Suprapubic skin (tissue), 4 donors: Measurements from ENCODE around the gene TRPM2.

Experiments used
- CTCF ChIP-seq, 2 donors: fragments of 200-600 bp in 1 of 2; fragments of 450-650 bp in 1 of 2; sonication (generic) in 1 of 2; IDR thresholded peaks; one replicate each; pipeline ENCODE4 v1.5.1; 2016 to 2019; ENCODE audit warnings: antibody characterized with exemption in 2 of 2, mild to moderate bottlenecking in 1 of 2, moderate library complexity in 1 of 2
- POLR2A ChIP-seq, 2 donors: fragments of 450-650 bp; IDR thresholded peaks; one replicate each; pipeline ENCODE4 v1.6.1; 2017; ENCODE audit warnings: antibody characterized with exemption in 2 of 2, mild to moderate bottlenecking in 2 of 2, moderate library complexity in 2 of 2
- POLR2AphosphoS5 ChIP-seq, 3 donors: sonication (generic); formaldehyde crosslinking; IDR thresholded peaks; one replicate each; pipeline ENCODE4 v1.6.1; 2017; ENCODE audit warnings: antibody characterized with exemption in 3 of 3

DNA sequence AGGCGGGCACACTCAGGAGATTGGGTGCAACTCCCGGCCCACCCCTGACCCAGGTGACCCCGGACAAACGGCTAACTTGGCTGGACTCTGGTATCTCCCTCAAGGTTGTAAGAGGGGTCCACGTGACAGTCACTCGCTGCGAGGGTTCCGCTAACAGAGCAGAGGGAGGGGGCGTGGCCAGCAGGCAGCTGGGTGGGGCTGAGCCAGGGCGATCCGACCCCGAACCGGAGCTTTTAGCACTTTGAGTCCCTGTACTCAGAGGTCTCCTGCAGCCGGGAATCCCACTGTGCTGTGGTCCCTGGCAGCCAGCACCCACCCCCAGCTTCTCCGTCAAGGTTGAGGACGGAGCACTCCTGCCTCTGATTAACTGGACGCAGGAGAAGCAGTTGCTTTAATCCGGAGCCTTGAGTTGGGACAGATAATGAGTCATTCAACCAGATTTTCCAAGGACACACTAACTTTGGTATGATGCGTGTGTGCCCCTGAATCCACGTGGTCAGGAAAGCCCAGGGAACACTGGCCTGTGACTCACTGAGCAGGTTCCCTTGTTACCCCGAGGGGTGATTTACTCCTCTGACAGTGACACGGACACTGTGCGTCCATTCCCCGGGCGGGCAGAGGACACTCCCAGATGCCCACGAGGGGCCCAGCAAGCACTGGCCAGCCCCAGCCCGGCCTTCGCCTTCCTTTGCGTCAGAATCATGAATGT lies 16.8 kb downstream of the TRPM2 start:
- TF ChIP-seq POLR2A (IDR thresholded peaks at IDR 0.05) (no peak), CTCF (IDR thresholded peaks at IDR 0.05) (no peak), POLR2AphosphoS5 (IDR thresholded peaks at IDR 0.05) (no peak)
